GM18511 (cell line): Measurements from ENCODE around the gene KCNG4.
A peak's percentile ranks its signal among the peaks of the same experiment; 100 is the strongest.
"Not testable (repeated sequence)": the region's sequence is repeated elsewhere in the genome, so short reads cannot be mapped to it uniquely, and the experiment has no call there.

Experiments used
- ATAC-seq: cut with Tn5 transposase; IDR thresholded peaks from one replicate; pipeline ENCODE4 v1.9.1; 2021; ENCODE audit warnings: mild to moderate bottlenecking, moderate library complexity; ENCODE audit not compliant: unreplicated experiment

Gene KCNG4

DNA sequence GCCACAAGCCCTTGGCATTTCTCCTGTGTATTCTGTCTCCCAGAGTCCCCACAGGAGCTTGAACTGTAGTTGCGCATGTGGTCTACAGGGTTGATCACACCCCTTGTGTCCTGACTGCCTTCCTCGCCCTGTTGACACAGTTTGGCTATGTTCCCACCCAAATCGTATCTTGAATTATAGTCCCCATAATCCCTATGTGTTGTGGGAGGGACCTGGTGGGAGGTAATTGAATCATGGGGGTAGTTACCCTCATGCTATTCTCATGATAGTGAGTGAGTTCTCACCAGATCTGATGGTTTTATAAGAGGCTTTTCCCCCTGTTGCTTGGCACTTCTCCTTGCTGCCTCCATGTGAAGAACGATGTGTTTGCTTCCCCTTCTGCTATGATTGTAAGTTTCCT is 27.7 kb downstream of the KCNG4 start:
- no peak for ATAC-seq

GRCh38 chr16:84209989-84210388 is 29.8 kb downstream of the KCNG4 start:
- ATAC-seq = no peak

GRCh38 chr16:84207879-84208278 is 31.9 kb downstream of the KCNG4 start:
- no peak for ATAC-seq

DNA sequence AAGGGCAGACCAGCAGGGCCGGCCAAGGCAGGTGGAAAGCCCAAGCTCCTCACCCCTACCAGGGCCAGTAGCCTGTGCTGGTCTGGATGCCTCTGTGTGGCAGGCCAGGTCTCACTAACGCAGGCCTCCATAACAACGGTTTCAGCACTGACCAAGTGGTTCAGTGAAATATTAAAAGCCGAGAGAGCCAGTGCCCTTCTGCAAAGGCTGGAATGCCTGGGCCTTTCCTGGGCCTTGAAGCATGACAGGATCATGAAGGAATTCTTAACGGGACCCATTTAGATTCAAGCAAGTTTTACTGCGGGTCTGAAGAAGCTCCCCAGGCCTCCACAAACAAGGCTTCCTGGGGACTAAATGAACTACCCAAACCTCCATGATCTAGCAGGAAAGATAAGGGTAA is 32.6 kb downstream of the KCNG4 start:
- ATAC-seq = no peak

DNA sequence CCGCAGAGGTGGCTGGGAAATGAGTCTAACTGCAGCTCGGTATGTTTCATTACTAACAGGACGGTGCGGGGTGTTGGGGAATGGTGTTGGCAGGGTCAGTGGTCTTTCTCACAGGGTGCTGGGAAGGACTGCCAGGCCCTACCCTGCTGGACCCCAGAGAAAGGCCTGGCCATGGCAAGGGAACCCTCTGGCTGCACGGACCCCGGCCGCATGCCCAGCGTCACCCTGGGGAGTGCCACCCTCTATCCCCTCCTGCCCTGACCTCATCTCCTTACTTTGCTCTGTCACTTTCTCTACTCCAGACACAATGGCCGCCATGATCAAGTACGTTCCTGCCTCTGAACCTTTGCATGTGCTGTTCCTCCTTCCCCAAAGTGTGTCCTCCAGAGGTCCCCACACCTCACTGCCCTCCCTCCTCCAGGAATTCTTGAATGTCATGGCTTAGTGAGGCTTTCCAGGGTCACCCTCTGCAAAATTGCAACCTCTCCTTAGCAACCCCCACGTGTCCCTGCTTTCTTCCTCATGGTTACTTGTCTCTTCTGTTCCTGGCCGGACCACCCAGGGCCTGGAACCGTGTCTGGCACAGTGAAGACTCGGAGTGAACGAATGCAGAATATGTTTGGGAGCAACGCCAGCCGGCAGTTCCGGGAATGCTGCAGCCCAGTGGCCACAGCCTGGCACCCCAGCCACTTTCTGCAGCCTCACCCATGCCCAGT is 33.7 kb downstream of the KCNG4 start:
- ATAC-seq = no peak

GRCh38 chr16:84205123-84205522 is 34.7 kb downstream of the KCNG4 start:
- not testable (repeated sequence) for ATAC-seq

GRCh38 chr16:84204551-84204950 is 35.3 kb downstream of the KCNG4 start:
- ATAC-seq = not testable (repeated sequence)

DNA sequence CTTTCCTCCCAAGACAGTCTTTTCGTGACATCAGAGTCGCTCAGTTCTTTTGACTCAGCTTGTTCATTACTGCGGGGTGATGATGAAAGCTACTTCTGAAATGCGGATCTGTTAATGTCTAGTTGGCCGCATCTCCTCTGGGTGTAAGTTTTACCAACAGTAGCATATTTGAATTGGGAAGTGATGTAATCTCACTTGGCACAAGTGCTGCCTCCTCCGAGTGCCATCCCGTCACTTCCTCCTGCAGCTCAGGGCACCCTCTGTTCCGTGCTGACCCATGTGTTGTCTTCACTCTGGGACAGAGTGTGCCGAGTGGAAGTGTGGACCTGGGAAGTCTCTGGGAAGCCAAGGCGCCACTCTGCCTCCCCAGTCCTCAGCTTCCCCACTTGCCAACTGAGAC is 40.0 kb downstream of the KCNG4 start:
- no peak for ATAC-seq

- ATAC-seq = no peak
Observed at GRCh38 chr16:84199097-84199496, 40.7 kb downstream of the KCNG4 start.

- no peak for ATAC-seq
Observed at GRCh38 chr16:84198401-84198800, 41.4 kb downstream of the KCNG4 start.

GRCh38 chr16:84197466-84198128 is 42.2 kb downstream of the KCNG4 start:
- no peak for ATAC-seq

DNA sequence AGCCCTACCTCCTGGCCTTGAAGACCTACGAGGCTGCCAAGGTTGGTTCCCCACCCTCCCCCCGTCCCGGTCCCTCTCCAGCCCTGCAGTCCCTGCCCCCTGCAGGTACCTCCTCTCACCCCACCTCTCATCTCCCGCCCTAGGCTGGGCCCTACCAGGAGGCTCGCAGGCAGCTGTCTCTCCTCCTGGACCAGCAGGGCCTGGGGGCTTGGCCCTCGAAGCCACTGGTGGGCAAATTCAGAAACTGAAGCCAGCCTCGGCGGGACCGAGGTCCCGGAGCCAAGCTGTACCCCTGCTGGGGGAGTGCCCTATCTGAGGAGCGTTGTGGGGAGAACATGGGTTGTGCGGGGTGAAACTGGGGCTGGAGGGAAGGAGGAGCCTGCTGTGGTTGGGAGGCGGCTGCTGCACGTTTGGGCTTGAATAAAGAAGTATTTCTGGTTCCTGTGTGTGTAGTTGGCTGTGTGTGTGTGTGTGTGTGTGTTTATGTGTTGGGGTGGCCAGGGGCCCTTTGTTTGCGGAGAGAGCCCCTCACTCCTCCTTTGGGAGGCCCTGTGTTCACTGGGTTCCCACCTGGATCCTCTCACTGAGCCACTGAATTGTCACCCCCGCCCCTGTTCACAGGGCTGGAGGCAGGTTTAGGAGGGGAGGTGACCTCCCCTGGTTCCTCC is 43.0 kb downstream of the KCNG4 start:
- ATAC-seq = no peak

- no peak for ATAC-seq
Observed at GRCh38 chr16:84196101-84196500, 43.7 kb downstream of the KCNG4 start.

GRCh38 chr16:84195201-84196093 is 44.4 kb downstream of the KCNG4 start:
- no peak for ATAC-seq

GRCh38 chr16:84194470-84195200 is 45.2 kb downstream of the KCNG4 start:
- peak; percentile 68 for ATAC-seq

- ATAC-seq = no peak
Observed at GRCh38 chr16:84194018-84194417, 45.8 kb downstream of the KCNG4 start.

DNA sequence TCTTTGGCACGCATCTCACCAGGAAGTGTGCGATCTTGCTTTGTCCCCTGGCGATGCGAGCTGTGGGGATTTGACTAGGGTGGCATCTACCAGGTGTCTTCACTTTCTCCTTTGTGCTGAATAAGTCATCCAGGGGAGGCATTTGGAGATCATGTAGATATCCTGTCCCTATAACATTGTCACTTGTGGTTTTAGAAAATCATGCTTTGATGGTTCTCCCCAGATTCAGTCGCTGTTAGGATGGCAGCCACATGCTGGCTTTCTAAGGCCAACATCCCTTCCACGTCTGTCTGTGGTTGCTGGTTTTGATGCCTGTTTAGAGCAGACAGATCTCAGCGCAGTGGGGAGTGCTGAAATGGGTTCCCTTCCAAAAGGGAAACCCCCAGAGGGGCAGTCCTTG is 46.3 kb downstream of the KCNG4 start:
- no peak for ATAC-seq

GRCh38 chr16:84191466-84191865 is 48.3 kb downstream of the KCNG4 start:
- ATAC-seq = no peak

DNA sequence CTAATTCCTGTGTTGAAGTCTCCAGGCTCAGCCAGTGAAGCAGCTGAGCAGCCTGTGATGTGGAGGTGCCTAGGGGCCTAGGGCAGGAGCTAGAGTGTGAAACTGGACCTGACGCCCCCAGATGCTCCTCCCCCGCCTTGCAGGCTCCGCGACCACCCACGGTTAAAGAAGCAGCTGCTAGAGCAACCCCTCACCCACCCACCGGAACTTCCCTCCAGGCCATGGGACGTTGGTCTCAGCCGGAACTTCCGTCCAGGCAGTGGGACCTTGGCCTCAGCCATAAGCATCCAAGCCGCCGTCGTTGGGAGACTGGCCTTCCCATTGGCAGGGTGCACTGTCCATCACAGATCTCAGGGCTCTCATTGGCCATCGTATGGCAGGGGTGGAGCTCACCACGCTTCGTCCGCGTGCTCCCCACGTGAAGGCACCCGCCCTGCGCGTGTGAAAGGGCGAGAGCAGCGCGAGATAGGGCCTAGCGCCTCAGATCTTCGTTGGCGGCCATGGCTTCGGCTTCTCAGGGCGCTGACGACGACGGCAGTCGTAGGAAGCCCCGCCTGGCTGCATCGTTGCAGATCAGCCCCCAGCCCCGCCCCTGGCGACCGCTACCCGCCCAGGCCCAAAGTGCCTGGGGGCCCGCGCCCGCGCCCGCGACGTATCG is 49.0 kb downstream of the KCNG4 start, which contains the start of gene ADAD2:
TSS of gene ADAD2 (plus strand) at position 427 of the 658 bp plus-strand sequence. CDS start at position 501, 74 bp downstream.
- ATAC-seq = no peak
